Esophagus muscularis mucosa (tissue), 4 donors: ENCODE data around the gene TMEM219.
"Not testable (repeated sequence)": the region's sequence is repeated elsewhere in the genome, so short reads cannot be mapped to it uniquely, and the experiment has no call there.

Experiments
- EP300 ChIP-seq: sonication (generic); formaldehyde crosslinking; IDR thresholded peaks from one replicate; pipeline ENCODE4 v1.6.1; 2017; ENCODE audit warnings: antibody characterized with exemption
- POLR2A ChIP-seq: fragments of 450-650 bp; IDR thresholded peaks from one replicate; pipeline ENCODE4 v1.6.1; 2017; ENCODE audit warnings: antibody characterized with exemption, moderate library complexity, mild to moderate bottlenecking, low read depth
- TF ChIP-seq, protein P1 (sequence below), 3 experiments: fragments of 200-600 bp in 2 of 3; fragments of 450-650 bp in 1 of 3; sonication (generic) in 2 of 3; IDR thresholded peaks; one replicate each; pipeline ENCODE4 v1.5.1; 2017 to 2019; ENCODE audit warnings: antibody characterized with exemption in 3 of 3, mild to moderate bottlenecking in 2 of 3, moderate library complexity in 1 of 3

DNA sequence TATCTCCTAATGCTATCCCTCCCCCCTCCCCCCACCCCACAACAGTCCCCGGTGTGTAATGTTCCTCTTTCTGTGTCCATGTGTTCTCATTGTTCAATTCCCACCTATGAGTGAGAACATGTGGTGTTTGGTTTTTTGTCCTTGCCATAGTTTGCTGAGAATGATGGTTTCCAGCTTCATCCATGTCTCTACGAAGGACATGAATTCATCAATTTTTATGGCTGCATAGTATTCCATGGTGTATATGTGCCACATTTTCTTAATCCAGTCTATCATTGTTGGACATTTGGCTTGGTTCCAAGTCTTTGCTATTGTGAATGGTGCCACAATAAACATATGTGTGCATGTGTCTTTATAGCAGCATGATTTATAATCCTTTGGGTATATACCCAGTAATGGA lies 30.1 kb upstream of the TMEM219 start:
- not testable (repeated sequence) for TF ChIP-seq EP300, POLR2A
- TF ChIP-seq, protein P1, sequence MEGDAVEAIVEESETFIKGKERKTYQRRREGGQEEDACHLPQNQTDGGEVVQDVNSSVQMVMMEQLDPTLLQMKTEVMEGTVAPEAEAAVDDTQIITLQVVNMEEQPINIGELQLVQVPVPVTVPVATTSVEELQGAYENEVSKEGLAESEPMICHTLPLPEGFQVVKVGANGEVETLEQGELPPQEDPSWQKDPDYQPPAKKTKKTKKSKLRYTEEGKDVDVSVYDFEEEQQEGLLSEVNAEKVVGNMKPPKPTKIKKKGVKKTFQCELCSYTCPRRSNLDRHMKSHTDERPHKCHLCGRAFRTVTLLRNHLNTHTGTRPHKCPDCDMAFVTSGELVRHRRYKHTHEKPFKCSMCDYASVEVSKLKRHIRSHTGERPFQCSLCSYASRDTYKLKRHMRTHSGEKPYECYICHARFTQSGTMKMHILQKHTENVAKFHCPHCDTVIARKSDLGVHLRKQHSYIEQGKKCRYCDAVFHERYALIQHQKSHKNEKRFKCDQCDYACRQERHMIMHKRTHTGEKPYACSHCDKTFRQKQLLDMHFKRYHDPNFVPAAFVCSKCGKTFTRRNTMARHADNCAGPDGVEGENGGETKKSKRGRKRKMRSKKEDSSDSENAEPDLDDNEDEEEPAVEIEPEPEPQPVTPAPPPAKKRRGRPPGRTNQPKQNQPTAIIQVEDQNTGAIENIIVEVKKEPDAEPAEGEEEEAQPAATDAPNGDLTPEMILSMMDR (IDR thresholded peaks at IDR 0.05), result not testable (repeated sequence)
